ENCODE data around the gene PMEL. TPM values are rescaled to one million over a fixed set of nuclear protein-coding genes. Genes with fewer than 3 reads are reported as not detected.
"Not testable (repeated sequence)": the region's sequence is repeated elsewhere in the genome, so short reads cannot be mapped to it uniquely, and the experiment has no call there.

Gene PMEL
- total and polyA plus RNA-seq, 2 experiments from 2014 or later: 0.38 to 2.3 TPM

DNA sequence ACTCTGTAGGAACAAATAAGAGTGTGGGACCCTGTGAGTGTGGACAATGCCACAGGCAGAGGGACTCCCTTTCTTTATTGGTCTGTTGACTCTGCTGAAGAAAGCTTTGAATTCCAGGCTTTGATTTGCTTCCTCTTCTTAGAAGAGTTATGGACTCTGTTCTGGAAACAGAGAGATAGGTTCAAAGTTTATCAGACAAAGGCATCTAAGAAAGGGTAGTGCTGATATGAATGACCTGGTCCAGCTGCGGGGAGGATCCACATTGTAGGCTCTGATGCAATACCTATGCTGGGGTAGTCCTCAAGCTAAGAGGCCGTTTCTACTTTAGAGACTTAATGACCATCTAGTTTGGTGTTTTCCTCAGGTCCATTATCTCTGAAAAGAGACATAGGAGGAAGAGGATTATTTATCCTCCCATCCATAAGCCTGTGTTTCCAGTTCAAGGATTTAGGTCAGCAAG is 44.3 kb upstream of the PMEL start:
- no peaks in the 10 kb centered on the region for H3K9me2 ChIP-seq (ENCODE audit: insufficient read depth)
- H3K9me3 ChIP-seq (ENCODE audit: low read depth): no peaks in the 10 kb centered on the region
- 0 out of 2 replicates have a peak, but pooled peaks cover 6% of the 10 kb centered on the region for H3F3A ChIP-seq (ENCODE audit: insufficient read depth)
- 0 out of 2 replicates have a peak, but pooled peaks cover 6% of the 10 kb centered on the region for H3K4me1 ChIP-seq (ENCODE audit: insufficient read depth)
- H3K4me2 ChIP-seq (ENCODE audit: unreplicated experiment): no peak overlapping the region
- in situ Hi-C loops (cut with MboI): no loop called here
- H3K27ac ChIP-seq: no peak overlapping the region
- no peak for DNase-seq
- no peak overlapping the region for H3K9ac ChIP-seq
- no peaks in the 10 kb centered on the region for H3K36me3 ChIP-seq (ENCODE audit: low read depth)
- H3K27me3 ChIP-seq (replicated peaks; ENCODE audit: insufficient read depth): no peaks in the 10 kb centered on the region
- H2AFZ ChIP-seq: no peak overlapping the region
- no peak overlapping the region for H3K4me3 ChIP-seq
- WGBS, 2 experiments (ENCODE audit: low coverage in 1 of 2, low lambda C conversion rate in 2 of 2, missing lambda C conversion rate in 2 of 2): 5 to 7% methylated on average over 2 of the region's 2 CpGs
- H4K20me1 ChIP-seq (ENCODE audit: insufficient read depth): no peaks in the 10 kb centered on the region
- TF ChIP-seq EZH2 (IDR thresholded peaks at IDR 0.05; ENCODE audit: insufficient read depth, poor library complexity, severe bottlenecking) (no peak), EZH2phosphoT487 (IDR thresholded peaks at IDR 0.05; ENCODE audit: insufficient read depth, low read depth) (no peak)
- H3K79me2 ChIP-seq (ENCODE audit: insufficient read depth): no peaks in the 10 kb centered on the region

DNA sequence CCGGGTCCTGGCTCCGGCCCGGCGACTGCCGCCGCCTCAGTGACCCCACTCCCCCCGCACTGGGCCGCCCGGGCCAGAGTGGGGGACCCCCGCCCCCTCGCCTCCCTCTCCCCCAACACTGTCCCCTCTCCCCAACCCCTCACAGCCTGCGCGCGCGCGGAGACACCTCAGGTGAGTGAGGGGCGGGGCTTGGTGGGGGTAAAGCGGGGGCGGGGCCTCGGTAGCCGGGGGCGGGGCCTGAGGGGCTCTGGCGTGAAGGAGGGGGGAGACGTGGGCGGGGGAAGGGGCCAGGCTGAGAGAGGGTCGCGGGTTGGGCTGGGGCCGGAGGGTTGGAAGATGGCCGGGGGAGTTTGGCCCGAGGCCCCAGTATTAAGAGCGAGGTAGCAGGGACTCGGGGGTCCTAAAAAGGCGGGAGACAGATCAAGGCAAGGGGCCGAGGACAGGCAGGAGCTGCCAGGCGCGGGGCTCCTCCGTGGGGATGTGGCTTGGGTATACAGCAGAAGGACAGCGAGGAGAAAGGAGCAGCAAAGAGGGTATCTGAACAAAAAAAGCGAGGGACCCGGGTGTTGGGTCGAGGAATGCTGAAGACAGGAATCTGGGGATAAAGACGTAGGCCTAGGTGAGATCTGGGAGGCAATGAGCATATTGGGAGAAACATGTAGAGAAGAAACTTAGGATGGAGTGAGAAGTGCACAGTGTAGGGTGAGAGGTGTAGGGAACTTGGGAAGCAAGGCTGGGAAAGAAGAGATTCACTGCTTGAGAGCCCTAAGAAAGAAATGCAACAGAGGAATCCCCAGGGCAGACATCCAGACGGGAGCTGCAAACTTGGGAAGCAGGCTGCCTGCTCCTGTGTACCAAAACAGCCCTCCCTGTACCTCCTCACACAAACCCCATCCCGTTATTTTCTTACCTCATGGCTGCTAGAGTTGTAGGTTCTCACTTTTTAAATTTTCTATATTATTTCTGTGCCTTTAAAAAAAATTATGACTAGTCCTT is 42.0 kb upstream of the PMEL start:
- peak overlapping the region; percentile 14; the same call in 1 of the 2 replicates for H3K27ac ChIP-seq
- in situ Hi-C loops (cut with MboI): no loop called here
- WGBS, 2 experiments (ENCODE audit: low coverage in 1 of 2, low lambda C conversion rate in 2 of 2, missing lambda C conversion rate in 2 of 2): 2 to 4% methylated on average over 18 to 39 of the region's 44 CpGs

DNA sequence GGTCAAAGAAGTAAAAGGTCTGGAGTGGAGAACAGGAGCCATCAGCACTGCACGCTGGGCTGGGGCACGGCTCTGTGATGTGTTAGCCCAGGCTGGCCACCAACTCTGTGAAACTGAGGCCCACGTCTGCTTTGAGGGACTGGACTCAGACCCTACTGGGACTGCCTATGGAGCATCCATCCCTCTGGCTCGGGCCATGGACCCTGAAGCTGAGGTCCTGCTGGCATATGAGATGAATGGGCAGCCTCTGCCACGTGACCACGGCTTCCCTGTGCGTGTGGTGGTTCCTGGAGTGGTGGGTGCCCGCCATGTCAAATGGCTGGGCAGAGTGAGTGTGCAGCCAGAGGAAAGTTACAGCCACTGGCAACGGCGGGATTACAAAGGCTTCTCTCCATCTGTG is 38.4 kb upstream of the PMEL start:
- in situ Hi-C loops (cut with MboI): no loop called here

More for the DNA sequence above, 42.0 kb upstream of the PMEL start:
- Histone ChIP-seq H3K9me3 (ENCODE audit: low read depth) (no peaks in the 10 kb centered on the region), H3K36me3 (ENCODE audit: low read depth) (no peaks in the 10 kb centered on the region), H3K79me2 (ENCODE audit: insufficient read depth) (no peaks in the 10 kb centered on the region), H3K4me2 (ENCODE audit: unreplicated experiment) (peak overlapping the region; percentile 79), H3K9me2 (ENCODE audit: insufficient read depth) (no peaks in the 10 kb centered on the region), H3K9ac (peak overlapping the region; percentile 77), H3K4me3 (peak overlapping the region; percentile 72), H3K4me1 (ENCODE audit: insufficient read depth) (0 out of 2 replicates have a peak, but pooled peaks cover 6% of the 10 kb centered on the region), H3F3A (ENCODE audit: insufficient read depth) (0 out of 2 replicates have a peak, but pooled peaks cover 6% of the 10 kb centered on the region), H4K20me1 (ENCODE audit: insufficient read depth) (no peaks in the 10 kb centered on the region), H2AFZ (peak overlapping the region; percentile 96), H3K27me3 (replicated peaks; ENCODE audit: insufficient read depth) (no peaks in the 10 kb centered on the region)
- peak; percentile 52 for DNase-seq
- no peak for TF ChIP-seq EZH2phosphoT487 (IDR thresholded peaks at IDR 0.05; ENCODE audit: insufficient read depth, low read depth)
- no peak for TF ChIP-seq EZH2 (IDR thresholded peaks at IDR 0.05; ENCODE audit: insufficient read depth, poor library complexity, severe bottlenecking)

DNA sequence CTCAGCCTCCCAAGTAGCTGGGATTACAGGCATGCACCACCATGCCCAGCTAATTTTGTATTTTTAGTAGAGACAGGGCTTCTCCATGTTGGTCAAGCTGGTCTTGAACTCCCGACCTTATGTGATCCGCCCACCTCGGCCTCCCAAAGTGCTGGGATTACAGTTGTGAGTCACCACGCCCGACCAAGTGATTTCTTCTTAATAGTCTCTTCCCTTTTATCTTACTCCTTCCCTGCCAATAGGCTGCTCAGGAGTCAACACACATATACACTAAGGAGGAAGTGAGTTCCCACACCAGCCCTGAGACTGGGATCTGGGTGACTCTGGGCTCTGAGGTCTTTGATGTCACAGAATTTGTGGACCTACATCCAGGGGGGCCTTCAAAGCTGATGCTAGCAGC is 37.5 kb upstream of the PMEL start:
- H3K27me3 ChIP-seq (replicated peaks; ENCODE audit: insufficient read depth); H3K4me3 ChIP-seq; H3K27ac ChIP-seq; H3K4me2 ChIP-seq (ENCODE audit: unreplicated experiment); H3K4me1 ChIP-seq (ENCODE audit: insufficient read depth); DNase-seq; H3K9ac ChIP-seq; H2AFZ ChIP-seq; H3F3A ChIP-seq (ENCODE audit: insufficient read depth); H3K36me3 ChIP-seq (ENCODE audit: low read depth); H4K20me1 ChIP-seq (ENCODE audit: insufficient read depth); in situ Hi-C loops (cut with MboI); H3K9me2 ChIP-seq (ENCODE audit: insufficient read depth); H3K9me3 ChIP-seq (ENCODE audit: low read depth); H3K79me2 ChIP-seq (ENCODE audit: insufficient read depth): not testable (repeated sequence)
- WGBS, 2 experiments (ENCODE audit: low coverage in 1 of 2, low lambda C conversion rate in 2 of 2, missing lambda C conversion rate in 2 of 2): 96 to 97% methylated on average over 5 of the region's 5 CpGs

More for the DNA sequence above, 38.4 kb upstream of the PMEL start:
- H3K9me2 ChIP-seq (ENCODE audit: insufficient read depth): no peaks in the 10 kb centered on the region
- 0 out of 2 replicates have a peak, but pooled peaks cover 6% of the 10 kb centered on the region for H3F3A ChIP-seq (ENCODE audit: insufficient read depth)
- 0 out of 2 replicates have a peak, but pooled peaks cover 6% of the 10 kb centered on the region for H3K4me1 ChIP-seq (ENCODE audit: insufficient read depth)
- H3K36me3 ChIP-seq (ENCODE audit: low read depth): no peaks in the 10 kb centered on the region
- H3K9ac ChIP-seq: no peak overlapping the region
- H3K27ac ChIP-seq: no peak overlapping the region
- H3K4me3 ChIP-seq: no peak overlapping the region
- no peak overlapping the region for H3K4me2 ChIP-seq (ENCODE audit: unreplicated experiment)
- no peaks in the 10 kb centered on the region for H3K79me2 ChIP-seq (ENCODE audit: insufficient read depth)
- no peaks in the 10 kb centered on the region for H3K27me3 ChIP-seq (replicated peaks; ENCODE audit: insufficient read depth)
- no peaks in the 10 kb centered on the region for H3K9me3 ChIP-seq (ENCODE audit: low read depth)
- H2AFZ ChIP-seq: no peak overlapping the region
- DNase-seq: no peak
- WGBS, 2 experiments (ENCODE audit: low coverage in 1 of 2, low lambda C conversion rate in 2 of 2, missing lambda C conversion rate in 2 of 2): 87 to 89% methylated on average over 10 of the region's 10 CpGs
- no peak for TF ChIP-seq EZH2 (IDR thresholded peaks at IDR 0.05; ENCODE audit: insufficient read depth, poor library complexity, severe bottlenecking)
- TF ChIP-seq EZH2phosphoT487 (IDR thresholded peaks at IDR 0.05; ENCODE audit: insufficient read depth, low read depth): no peak
- no peaks in the 10 kb centered on the region for H4K20me1 ChIP-seq (ENCODE audit: insufficient read depth)

Data from GM23248 (cell line).